Activated T-helper 1 cell treated with anti-CD3 and anti-CD28 coated beads, Interleukin-12 subunit alpha, Interleukin-12 subunit beta, Interleukin-2, Interleukin-4 antibody, amounts not matched to agents 30 ng/mL and 10 ng/mL and 1 ng/mL, durations not matched to agents 14 hours and 24 hours and 36 hours (primary cell): ENCODE data around the gene COL21A1. TPM values are rescaled to one million over a fixed set of nuclear protein-coding genes. Genes with fewer than 3 reads are reported as not detected.

Experiments
- DNase-seq: peaks from one replicate; pipeline ENCODE4 v3.0.0; 2021; ENCODE audit warnings: low spot score
- H3K27ac Mint-ChIP-seq: one replicate; pipeline ENCODE4 v1.8.0; 2021; ENCODE audit warnings: mild to moderate bottlenecking, mixed read lengths
- H3K27me3 Mint-ChIP-seq: one replicate; pipeline ENCODE4 v1.8.0; 2022; ENCODE audit warnings: mild to moderate bottlenecking, moderate library complexity, mixed read lengths; ENCODE audit not compliant: insufficient read depth
- H3K36me3 Mint-ChIP-seq: one replicate; pipeline ENCODE4 v1.8.0; 2021; ENCODE audit warnings: low read depth, mixed read lengths
- H3K4me1 Mint-ChIP-seq: one replicate; pipeline ENCODE4 v1.8.0; 2021; ENCODE audit warnings: low read depth, mixed read lengths
- H3K4me3 Mint-ChIP-seq: one replicate; pipeline ENCODE4 v1.8.0; 2021; ENCODE audit warnings: mild to moderate bottlenecking, moderate library complexity, mixed read lengths
- H3K9me3 Mint-ChIP-seq: one replicate; pipeline ENCODE4 v1.8.0; 2021; ENCODE audit warnings: mixed read lengths
- intact Hi-C: fragments of 100-400 bp; cut with micrococcal nuclease; formaldehyde crosslinking; loops from one replicate; pipeline ENCODE4 v1.15.1; 2024
- total RNA-seq: library from RNA; stranded (reverse); gene quantifications from 2 replicates; pipeline ENCODE4 v1.2.3, GENCODE V29; 2022

Gene COL21A1
- total RNA-seq, 1 donor from 2014 or later: not detected

GRCh38 chr6:56041591-56041990, 205.8 kb downstream of the COL21A1 start:
- no peak overlapping the region for H3K4me3 Mint-ChIP-seq
- peaks cover 1% of the 10 kb centered on the region for H3K27me3 Mint-ChIP-seq
- no peak overlapping the region for H3K27ac Mint-ChIP-seq
- no peaks in the 10 kb centered on the region for H3K36me3 Mint-ChIP-seq
- H3K9me3 Mint-ChIP-seq: no peaks in the 10 kb centered on the region
- no peaks in the 10 kb centered on the region for H3K4me1 Mint-ChIP-seq
- no peak for DNase-seq
- intact Hi-C loops: no loop called here

- H3K4me1 Mint-ChIP-seq: no peaks in the 10 kb centered on the region
- intact Hi-C loops: no loop called here
- H3K4me3 Mint-ChIP-seq: no peak overlapping the region
- no peak for DNase-seq
- H3K27ac Mint-ChIP-seq: no peak overlapping the region
- H3K9me3 Mint-ChIP-seq: no peaks in the 10 kb centered on the region
- H3K27me3 Mint-ChIP-seq: peaks cover 1% of the 10 kb centered on the region
- no peaks in the 10 kb centered on the region for H3K36me3 Mint-ChIP-seq
These were observed 206.5 kb downstream of the COL21A1 start for GRCh38 chr6:56040889-56041301.

DNA sequence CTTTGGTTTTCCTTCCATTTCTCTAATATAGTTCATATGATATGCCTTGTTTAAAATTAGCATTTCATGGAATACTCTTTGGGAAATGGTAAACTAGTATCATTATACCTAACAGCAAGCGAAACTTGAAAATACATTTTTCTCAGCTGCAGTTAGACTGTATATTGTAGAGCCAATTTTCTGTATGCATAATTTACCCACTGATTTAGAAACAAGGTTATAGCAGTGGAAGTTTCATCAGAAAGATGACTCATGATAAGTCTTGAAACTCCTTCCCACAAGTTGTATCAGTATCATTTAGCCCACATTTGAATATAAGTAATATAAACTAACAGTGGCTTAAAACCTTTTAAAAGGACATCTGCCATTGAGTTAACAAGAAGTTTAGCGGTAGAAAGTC, 207.2 kb downstream of the COL21A1 start:
- Mint-ChIP-seq H3K4me1 (no peaks in the 10 kb centered on the region), H3K27ac (no peak overlapping the region), H3K9me3 (no peaks in the 10 kb centered on the region), H3K4me3 (no peak overlapping the region), H3K27me3 (peaks cover 1% of the 10 kb centered on the region), H3K36me3 (no peaks in the 10 kb centered on the region)
- intact Hi-C loops: no loop called here
- DNase-seq: no peak

DNA sequence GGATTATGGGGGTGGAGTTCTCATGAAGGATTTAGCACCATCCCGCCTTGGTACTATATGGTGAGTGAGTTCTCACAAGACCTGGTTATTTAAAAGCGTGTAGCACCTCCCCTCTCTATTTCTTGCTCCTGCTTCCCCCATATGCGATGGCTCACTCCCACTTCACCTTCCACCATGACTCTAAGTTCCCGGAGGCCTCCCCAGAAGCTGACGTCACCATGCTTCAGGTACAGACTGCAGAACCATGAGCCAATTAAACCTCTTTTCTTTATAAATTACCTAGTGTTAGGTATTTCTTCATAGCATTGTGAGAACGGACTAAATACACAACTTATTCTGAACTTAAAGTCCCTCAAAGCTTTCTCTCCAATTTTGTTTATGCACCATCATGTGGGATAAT, 208.6 kb downstream of the COL21A1 start:
- H3K4me3 Mint-ChIP-seq: no peak overlapping the region
- peaks cover 1% of the 10 kb centered on the region for H3K27me3 Mint-ChIP-seq
- no peaks in the 10 kb centered on the region for H3K9me3 Mint-ChIP-seq
- intact Hi-C loops: no loop called here
- H3K4me1 Mint-ChIP-seq: no peaks in the 10 kb centered on the region
- H3K27ac Mint-ChIP-seq: no peak overlapping the region
- DNase-seq: no peak
- no peaks in the 10 kb centered on the region for H3K36me3 Mint-ChIP-seq

GRCh38 chr6:56037601-56038000, 209.8 kb downstream of the COL21A1 start:
- H3K4me1 Mint-ChIP-seq: no peaks in the 10 kb centered on the region
- peaks cover 1% of the 10 kb centered on the region for H3K27me3 Mint-ChIP-seq
- intact Hi-C loops: no loop called here
- H3K9me3 Mint-ChIP-seq: no peaks in the 10 kb centered on the region
- H3K36me3 Mint-ChIP-seq: no peaks in the 10 kb centered on the region
- H3K27ac Mint-ChIP-seq: no peak overlapping the region
- no peak overlapping the region for H3K4me3 Mint-ChIP-seq
- DNase-seq: no peak

DNA sequence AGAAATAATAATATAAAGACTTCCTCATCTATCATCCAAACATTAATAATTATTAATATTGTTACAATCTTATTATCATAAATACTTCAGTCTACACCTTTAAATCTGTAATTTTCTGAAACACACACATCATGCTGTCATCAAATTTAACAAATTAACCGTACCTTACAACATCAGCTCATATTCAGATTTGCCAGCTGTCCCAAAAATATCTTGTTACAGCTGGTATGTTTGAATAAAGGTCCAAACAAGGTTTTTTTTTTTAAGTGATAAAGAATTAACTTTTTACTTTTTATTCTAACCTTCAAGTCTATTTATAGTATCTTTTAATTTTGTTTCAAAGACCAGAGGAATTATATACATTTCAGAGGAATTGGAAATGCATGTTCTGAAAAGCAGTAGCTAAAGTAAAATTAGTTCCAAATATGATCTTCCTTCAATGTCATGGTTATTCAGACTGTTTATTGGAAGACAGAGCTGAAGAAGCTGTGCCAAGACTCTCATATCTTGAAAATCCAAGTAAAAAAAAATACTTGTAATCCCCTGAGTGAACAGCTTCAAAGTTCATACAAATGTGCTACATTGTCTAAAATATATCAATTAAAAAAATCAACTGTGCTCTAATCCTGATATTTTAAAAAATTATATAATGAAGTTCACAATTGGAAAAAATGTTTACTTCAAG, 210.3 kb downstream of the COL21A1 start:
- no peaks in the 10 kb centered on the region for H3K9me3 Mint-ChIP-seq
- no peak overlapping the region for H3K27ac Mint-ChIP-seq
- no peaks in the 10 kb centered on the region for H3K36me3 Mint-ChIP-seq
- peaks cover 1% of the 10 kb centered on the region for H3K27me3 Mint-ChIP-seq
- no peak overlapping the region for H3K4me3 Mint-ChIP-seq
- intact Hi-C loops: no loop called here
- H3K4me1 Mint-ChIP-seq: no peaks in the 10 kb centered on the region
- DNase-seq: no peak

DNA sequence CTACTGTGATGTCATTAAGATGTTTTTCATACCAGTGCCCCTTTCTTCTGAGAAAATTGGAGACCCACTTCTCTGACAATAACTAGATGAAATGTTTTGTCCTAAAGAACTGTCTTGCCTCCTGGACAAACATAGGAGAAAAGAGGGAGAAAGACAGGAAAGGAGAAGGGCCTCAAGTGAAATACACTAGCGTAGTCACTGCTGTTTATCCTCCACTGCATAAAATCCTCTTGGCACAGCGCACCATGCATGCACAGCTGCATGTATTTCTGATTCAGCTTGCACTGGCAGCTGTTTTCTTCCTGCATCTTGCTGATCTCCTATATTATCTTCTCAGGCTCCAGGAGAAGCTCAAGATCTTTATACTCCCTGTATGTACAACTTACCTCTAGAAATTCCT, 214.0 kb downstream of the COL21A1 start:
- no peak for DNase-seq
- H3K36me3 Mint-ChIP-seq: no peaks in the 10 kb centered on the region
- no peak overlapping the region for H3K4me3 Mint-ChIP-seq
- no peaks in the 10 kb centered on the region for H3K9me3 Mint-ChIP-seq
- H3K27me3 Mint-ChIP-seq: no peaks in the 10 kb centered on the region
- no peak overlapping the region for H3K27ac Mint-ChIP-seq
- no peaks in the 10 kb centered on the region for H3K4me1 Mint-ChIP-seq
- intact Hi-C loops: no loop called here

DNA sequence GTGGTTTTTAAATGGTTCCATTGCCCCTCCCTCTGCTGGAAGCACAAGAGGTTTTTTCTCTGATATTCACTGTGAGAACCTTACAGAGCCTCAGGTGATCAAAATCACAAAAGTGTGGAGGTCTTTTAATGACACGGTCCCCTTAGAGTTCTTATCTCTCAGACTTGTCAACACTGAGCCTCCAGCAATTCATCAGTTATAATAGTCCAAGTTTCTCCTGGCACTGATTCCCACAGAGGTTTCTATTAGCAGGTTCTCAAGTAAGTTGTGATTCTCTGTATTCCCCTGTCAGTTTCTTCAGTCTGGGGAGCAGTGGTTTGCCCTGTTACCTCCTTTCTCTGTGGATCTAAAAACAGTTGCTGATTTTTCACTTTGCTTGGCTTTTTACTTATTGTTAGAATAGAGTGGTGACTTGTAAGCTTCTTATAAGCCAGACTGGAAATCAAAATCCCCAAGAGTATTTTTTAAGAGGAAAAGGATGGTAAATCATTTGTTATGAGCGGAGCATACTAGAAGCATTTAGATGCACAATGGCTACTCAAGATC, 214.6 kb downstream of the COL21A1 start:
- no peak overlapping the region for H3K4me3 Mint-ChIP-seq
- H3K36me3 Mint-ChIP-seq: no peaks in the 10 kb centered on the region
- H3K27me3 Mint-ChIP-seq: no peaks in the 10 kb centered on the region
- intact Hi-C loops: no loop called here
- no peak overlapping the region for H3K27ac Mint-ChIP-seq
- DNase-seq: no peak
- H3K4me1 Mint-ChIP-seq: no peaks in the 10 kb centered on the region
- no peaks in the 10 kb centered on the region for H3K9me3 Mint-ChIP-seq

DNA sequence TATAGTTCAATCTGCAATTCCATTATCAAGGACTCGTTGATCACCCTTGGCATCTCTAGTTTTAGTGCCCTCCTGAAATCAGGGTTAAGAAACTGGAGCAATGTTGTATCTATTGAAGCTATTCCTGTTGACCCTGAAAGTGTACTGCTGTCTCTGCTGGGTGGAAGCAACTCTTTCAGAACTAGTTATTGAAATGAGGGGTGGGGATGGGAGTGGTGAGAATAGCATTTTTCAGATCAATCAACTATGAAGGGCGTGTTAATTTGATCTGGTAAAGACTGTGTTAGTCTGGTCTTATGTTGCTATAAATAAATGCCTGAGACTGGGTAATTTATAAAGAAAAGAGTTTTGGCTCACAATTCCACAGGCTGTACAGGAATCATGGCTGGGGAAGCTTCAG, 219.5 kb downstream of the COL21A1 start:
- DNase-seq: no peak
- no peaks in the 10 kb centered on the region for H3K4me1 Mint-ChIP-seq
- no peaks in the 10 kb centered on the region for H3K9me3 Mint-ChIP-seq
- H3K27ac Mint-ChIP-seq: no peak overlapping the region
- H3K27me3 Mint-ChIP-seq: no peaks in the 10 kb centered on the region
- intact Hi-C loops: no loop called here
- no peak overlapping the region for H3K4me3 Mint-ChIP-seq
- no peaks in the 10 kb centered on the region for H3K36me3 Mint-ChIP-seq

DNA sequence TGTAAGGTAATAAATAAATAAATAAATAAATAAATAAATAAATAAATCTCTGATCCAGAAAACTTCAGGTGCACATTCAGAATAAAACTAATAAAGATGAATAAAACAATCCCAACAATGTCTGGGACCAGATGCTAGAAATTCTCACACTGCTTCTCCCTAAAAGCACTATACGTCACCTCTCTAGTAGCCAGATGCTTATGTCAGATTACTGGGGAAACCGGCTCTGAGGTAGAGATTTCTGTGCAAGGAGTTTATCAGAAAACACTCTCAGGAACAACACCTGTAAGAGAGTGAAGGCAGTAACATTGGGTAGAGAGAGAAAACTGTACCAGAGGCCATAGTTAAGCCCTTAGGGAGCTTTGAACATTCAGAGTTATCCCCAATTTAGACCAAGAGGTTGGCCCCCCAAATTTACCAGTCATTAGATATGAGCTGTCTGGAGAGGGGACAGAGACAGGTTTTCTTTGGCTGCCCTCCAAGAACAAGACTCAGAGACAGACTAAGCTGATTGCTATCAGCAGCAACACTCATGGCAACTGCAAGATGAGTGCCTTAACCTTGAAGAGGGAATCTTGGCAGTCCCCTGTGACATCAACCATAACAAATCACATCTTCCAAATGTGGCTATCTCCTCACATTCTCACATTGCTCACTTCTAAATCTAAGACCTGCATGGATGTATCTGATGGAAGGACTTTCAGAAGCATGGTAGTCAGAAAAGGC, 220.8 kb downstream of the COL21A1 start:
- Mint-ChIP-seq H3K27ac (no peak overlapping the region), H3K27me3 (no peaks in the 10 kb centered on the region), H3K4me1 (no peaks in the 10 kb centered on the region), H3K4me3 (no peak overlapping the region), H3K9me3 (no peaks in the 10 kb centered on the region), H3K36me3 (no peaks in the 10 kb centered on the region)
- no peak for DNase-seq
- intact Hi-C loops: no loop called here

GRCh38 chr6:56025795-56026194, 221.6 kb downstream of the COL21A1 start:
- intact Hi-C loops: no loop called here
- no peak overlapping the region for H3K4me3 Mint-ChIP-seq

DNA sequence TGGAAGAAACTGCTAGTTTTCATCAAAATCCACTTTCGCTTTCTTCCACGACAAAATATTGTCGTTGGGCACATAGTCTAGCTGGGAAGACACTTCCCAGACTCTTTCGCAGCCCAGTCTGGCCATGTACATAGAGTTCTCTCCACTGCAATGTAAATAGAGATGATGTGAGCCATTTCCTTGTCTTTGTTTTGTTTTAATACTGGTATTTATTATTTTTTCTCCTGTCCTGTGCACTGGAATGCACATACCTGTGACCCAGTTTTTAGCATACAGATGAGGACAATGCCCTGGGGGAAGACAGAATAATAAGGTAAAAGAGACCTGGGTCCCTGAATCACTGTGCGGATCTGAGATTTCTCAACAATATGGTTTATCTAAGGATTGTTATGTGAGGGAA, 222.4 kb downstream of the COL21A1 start:
- intact Hi-C loops: no loop called here
- H3K36me3 Mint-ChIP-seq: no peaks in the 10 kb centered on the region
- H3K9me3 Mint-ChIP-seq: no peaks in the 10 kb centered on the region
- no peak overlapping the region for H3K27ac Mint-ChIP-seq
- H3K4me1 Mint-ChIP-seq: no peaks in the 10 kb centered on the region
- no peaks in the 10 kb centered on the region for H3K27me3 Mint-ChIP-seq
- H3K4me3 Mint-ChIP-seq: no peak overlapping the region
- DNase-seq: no peak

More at GRCh38 chr6:56025795-56026194, 221.6 kb downstream of the COL21A1 start:
- Mint-ChIP-seq H3K27ac (no peak overlapping the region), H3K27me3 (no peaks in the 10 kb centered on the region), H3K4me1 (no peaks in the 10 kb centered on the region), H3K36me3 (no peaks in the 10 kb centered on the region), H3K9me3 (no peaks in the 10 kb centered on the region)
- DNase-seq: no peak

- DNase-seq: no peak
- Mint-ChIP-seq H3K9me3 (no peaks in the 10 kb centered on the region), H3K4me3 (no peak overlapping the region), H3K27ac (no peak overlapping the region), H3K27me3 (no peaks in the 10 kb centered on the region), H3K36me3 (no peaks in the 10 kb centered on the region), H3K4me1 (no peaks in the 10 kb centered on the region)
- intact Hi-C loops: no loop called here
These were observed 223.6 kb downstream of the COL21A1 start for GRCh38 chr6:56023829-56024228.
